GM18951 (cell line): Measurements from ENCODE around the gene PCDHGA9.

Source experiments
- POLR2A ChIP-seq: IDR thresholded peaks from 4 replicates; pipeline ENCODE4 v1.6.1; 2011; ENCODE audit warnings: mild to moderate bottlenecking; ENCODE audit not compliant: insufficient read length, insufficient read depth; ENCODE audit errors: extremely low read depth
- in situ Hi-C: fragments of 300-500 bp; cut with MboI; formaldehyde crosslinking; loops from one replicate; pipeline ENCODE4 v1.12.0; 2022; ENCODE audit warnings: low sequenced_read_pairs, mixed read lengths, inconsistent platforms; ENCODE audit not compliant: unreplicated experiment

The PCDHGA9 gene

GRCh38 chr5:141434006-141434405 lies 31.4 kb downstream of the PCDHGA9 start:
- in situ Hi-C loops = no loop called here
- no peak for TF ChIP-seq POLR2A

- in situ Hi-C loops = no loop called here
- TF ChIP-seq POLR2A = no peak
These were observed 34.6 kb downstream of the PCDHGA9 start for GRCh38 chr5:141437221-141437620.

GRCh38 chr5:141439411-141440141 lies 37.0 kb downstream of the PCDHGA9 start:
- no peak for TF ChIP-seq POLR2A
- in situ Hi-C loops = no loop called here

- no peak for TF ChIP-seq POLR2A
- in situ Hi-C loops = no loop called here
These were observed 37.8 kb downstream of the PCDHGA9 start for GRCh38 chr5:141440341-141440740.

- TF ChIP-seq POLR2A = no peak
- in situ Hi-C loops = no loop called here
These were observed 39.1 kb downstream of the PCDHGA9 start for GRCh38 chr5:141441571-141442170.
